Astrocyte of the hippocampus (primary cell): ENCODE results near the gene RCN2.

Experiments
- DNase-seq: peaks from one replicate; pipeline ENCODE4 v3.0.0; 2011; ENCODE audit warnings: low read depth, low spot score

RCN2 gene

DNA sequence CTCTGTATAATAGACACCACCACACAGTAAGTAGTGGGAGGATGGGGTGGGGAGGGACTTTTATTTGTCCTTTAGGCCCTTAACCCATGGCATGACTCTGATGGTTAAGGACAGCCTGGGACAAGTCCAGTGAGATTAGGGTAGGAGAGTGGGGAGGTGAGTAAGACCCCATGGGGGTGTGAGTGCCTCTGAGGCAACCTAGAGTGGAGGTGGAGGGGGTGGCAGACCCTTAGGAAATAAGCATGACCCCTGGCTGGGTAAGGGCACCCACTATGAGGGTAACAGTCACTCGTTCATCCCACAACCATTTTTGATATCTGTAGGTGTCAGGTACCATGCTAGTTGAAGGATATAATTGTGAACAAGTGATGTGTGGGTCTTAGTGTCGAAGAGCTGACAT lies 42.4 kb downstream of the RCN2 start:
- no peak for DNase-seq

DNA sequence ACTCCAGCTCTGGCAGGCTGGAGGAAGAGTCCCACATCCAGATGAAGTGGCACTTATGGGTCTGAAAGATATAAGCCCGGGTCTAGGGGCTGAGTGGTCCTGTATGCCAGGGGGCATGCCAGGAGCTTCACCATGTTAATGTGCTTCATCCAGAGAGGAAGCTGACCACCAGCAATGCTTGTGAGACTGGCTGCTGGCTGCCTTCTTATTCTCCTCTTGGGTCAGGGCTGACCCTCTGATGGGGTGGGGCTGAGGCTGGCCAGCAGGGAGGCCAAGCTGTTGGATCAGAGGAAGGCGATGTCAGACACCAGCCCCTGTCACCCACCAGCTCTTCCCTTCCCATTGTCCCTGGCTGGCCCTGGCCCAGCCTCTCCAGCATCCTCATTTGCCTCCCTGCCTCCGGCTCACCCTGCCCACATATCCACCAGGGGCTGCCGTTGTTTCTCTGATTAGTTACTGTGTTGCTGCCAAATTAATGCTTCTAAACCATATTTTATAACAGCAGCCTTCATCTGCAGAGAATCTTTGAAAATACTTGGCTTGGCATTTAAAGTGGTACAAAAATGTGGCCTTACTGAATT lies 43.0 kb downstream of the RCN2 start:
- no peak for DNase-seq

DNA sequence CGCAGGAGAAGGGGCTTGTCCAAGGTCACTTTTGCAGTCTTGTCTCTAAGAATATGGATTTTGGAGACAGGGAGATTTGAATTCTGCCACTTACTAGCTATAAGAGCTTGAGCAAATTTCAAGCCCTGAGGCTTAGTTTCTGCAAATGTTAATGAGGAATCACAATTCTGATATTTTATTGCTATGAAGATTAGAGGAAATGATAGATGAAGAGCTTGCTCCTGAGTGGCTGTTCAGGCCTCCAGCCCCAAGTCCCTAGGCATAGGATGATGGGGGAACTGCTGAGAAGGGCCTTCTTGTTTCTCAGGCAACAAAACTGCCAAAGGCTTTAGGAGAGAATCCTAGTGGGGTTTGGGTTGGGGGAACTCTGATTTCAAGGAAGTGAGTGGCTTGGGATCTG lies 44.6 kb downstream of the RCN2 start:
- DNase-seq = no peak

DNA sequence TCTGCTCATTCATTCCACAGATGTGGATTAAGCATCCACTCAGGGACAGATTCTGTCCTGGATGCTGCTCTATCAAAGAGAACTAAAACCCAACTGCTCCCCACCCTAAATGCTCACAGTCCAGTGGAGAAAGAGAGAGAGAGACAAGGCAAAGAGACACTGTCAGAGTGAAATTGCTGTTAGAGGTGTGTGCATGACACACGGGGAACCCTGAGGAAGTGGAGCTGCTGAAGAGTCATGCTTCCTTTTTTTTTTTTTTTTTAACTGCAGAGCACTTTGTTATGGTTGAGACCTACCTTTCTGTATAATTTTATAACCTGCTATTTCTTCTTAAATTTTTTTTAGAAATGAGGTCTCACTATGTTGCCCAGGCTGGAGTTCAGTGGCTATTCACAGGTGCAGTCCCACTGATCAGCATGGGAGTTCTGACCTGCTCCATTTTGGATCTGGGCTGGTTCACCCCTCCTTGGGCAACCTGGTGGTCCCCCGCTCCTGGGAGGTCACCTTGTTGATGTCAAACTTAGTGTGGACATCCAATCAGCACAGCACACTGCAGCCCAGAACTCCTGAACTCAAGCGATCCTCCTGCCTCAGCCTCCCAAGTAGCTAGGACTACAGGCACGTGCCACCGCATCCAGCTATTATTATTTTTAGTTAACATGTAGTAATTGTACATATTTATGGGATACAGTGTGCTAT lies 45.2 kb downstream of the RCN2 start:
- DNase-seq = no peak

DNA sequence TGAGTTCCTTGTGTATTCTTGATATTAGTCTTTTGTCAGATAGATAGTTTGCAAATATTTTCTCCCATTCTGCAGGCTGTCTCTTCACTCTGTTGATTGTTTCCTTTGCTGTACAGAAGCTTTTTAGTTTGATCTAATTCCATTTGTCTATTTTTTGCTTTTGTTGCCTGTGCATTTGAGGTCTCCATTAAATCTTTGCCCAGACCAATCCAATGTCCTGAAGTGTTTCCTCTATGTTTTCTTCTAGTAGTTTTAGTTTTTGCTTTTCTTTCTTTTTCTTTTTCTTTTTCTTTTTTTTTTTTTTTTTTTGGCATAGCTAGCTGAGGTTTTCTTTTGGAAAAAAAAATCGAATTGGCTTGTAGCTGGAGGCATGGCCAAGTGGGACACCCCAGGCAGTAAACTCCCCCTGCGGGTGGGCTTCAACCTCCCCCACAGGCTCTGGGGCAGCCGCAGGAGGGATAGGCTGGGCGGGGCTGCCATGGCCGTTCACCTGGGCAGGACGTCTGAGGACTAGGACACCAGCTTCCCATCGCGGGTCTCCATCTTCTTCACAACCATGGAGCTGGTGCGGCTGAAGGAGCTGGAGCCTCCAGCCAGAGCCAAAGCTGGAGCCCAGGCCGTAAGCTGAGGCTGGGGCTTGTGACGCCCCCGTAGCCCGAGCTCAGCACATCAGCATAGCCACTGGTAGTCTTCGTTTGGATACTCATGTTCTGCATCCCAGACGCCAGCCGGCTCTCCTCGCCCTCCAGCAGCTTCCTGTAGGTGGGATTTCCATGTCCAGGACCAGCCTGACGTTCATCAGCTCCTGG lies 47.2 kb downstream of the RCN2 start:
- DNase-seq = no peak

DNA sequence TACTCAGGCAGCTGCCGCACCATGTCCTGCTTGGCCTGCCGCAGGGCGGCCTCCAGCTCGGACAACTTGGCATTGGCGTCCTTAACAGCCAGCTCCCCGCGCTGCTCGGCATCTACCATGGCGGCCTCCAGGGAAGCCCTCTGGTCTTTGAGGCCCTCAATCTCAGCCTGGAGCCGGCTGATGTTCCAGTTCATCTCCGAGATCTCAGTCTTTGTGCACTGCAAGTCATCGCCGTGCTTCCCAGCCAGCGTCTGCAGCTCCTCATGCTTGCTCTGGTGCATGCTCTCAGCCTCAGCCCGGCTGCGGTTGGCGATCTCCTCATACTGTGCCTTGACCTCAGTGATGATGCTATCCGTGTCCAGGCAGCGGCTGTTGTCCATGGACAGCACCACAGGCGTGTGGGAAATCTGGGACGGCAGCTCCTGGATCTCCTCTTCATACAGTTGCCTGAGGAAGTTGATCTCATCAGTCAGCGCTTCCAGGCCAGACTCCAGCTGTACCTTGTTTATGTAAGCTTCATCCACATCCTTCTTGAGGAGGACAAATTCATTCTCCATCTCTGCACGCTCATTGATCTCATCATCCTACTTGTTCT lies 47.9 kb downstream of the RCN2 start:
- no peak for DNase-seq

DNA sequence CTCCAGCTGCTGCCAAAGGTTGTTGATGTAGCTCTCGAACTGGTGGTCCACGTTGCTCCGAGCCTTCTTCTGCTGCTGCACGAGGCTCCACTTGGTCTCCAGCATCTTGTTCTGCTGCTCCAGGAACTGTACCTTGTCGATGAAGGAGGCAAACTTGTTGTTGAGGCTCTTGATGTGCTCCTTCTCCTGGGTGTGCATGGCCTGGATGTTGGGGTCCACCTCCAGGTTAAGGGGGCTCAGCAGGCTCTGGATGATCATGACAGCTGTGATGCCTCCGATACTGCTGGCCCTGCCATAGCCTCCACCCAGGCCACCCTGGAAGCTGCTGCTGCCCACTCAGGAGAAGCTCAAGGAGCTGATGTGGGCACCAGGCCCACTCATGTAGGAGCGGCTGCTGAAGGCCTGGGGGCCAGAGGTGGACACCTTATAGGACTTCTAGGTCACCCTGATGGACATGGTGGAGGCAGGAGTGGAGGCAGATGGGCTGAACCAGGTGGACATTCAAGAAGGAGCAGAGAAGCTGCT lies 48.5 kb downstream of the RCN2 start:
- no peak for DNase-seq

DNA sequence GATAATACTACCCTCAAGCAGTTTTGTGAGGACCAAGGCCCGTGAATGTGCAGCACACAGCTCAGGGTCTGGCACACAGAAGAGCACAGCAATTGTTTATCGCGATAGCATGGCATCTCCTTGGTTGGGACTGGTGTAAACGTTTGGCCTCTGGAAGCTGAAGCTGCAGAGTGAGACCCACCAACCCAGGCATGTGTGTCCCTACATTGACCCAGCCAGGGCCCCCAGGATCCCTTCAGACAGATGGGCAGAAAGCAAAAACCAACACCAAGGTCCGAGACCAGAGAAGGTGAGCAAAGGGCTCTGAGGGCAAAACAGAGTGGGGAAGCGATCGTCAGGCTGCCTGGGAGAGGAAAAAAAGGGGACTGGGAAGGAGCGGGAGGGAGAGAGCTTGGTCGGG lies 50.8 kb downstream of the RCN2 start:
- DNase-seq = no peak

DNA sequence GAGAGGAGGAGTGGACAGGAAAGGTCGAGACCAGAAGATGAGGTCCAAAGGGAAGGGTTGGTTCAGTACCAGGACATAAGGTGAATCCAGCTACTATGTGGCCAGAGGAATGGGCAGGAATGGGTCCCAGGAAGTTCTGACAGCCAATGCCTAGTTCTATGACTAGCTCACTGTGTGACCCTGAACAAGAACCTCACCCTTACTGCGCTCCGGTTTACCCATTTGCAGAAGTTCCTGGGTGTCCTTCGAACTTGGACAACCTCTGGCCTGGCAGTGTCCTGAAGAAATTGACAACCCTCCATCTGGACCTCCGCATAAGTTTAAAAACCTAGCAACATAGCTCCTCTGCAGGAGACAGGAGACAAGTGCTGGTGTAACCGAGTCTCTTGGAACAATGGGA lies 51.2 kb downstream of the RCN2 start:
- DNase-seq = no peak

DNA sequence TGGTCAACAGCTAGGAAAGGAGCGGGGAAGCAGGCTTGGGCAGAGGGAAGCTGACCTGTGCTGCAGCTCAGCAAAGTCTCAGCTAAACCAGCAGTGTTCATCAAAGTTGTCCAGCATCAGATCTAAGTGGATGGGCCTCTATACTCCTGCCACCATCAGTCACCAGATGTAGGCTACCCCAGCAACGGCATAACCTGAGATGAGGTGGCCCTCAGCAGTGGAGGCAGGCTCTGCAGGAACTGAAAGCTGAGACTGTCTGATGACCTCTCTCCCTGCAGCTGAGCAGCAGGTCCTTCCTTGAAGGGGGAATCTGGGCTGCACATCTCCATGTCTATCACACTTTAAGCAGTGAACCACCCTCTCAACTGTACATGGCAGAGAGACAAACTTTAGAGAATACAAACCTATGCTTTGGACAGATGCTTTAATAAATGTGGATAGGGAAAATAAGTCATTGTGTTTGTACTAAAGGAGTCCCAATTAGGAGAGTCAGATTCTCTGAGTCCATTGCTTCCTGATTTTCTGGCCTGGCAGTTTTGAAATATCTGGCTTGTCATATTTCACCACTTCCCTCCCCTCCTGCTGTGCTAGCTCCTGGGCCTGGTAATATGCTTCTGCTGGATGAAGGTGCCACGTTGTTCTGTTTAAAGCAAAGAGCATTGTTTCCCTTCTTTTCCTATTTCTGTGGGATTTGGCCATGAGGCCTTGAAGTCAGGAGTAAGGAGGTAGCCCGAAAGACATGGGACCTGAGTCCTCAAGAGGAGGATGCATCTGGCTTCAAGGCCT lies 52.2 kb downstream of the RCN2 start:
- no peak for DNase-seq

DNA sequence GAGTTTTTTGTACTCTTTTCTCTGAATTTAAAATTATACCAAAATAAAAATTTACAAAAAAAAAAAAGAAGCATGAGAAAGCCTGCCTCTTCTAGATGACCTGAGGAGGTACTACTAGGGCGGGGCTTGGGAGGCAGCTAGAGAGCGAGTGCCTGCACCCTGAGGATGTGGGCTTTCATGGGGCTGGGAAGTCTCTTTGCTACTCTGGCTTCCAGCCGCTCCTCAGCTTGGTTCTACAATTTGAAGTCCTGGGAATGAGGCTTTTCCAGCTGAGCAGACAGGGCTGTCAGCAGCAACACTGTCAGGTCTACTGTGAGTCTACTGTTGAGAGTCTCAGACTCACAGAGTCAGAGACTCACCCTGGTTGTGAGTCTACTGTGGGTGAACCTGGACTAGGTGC lies 55.2 kb downstream of the RCN2 start:
- DNase-seq = no peak

DNA sequence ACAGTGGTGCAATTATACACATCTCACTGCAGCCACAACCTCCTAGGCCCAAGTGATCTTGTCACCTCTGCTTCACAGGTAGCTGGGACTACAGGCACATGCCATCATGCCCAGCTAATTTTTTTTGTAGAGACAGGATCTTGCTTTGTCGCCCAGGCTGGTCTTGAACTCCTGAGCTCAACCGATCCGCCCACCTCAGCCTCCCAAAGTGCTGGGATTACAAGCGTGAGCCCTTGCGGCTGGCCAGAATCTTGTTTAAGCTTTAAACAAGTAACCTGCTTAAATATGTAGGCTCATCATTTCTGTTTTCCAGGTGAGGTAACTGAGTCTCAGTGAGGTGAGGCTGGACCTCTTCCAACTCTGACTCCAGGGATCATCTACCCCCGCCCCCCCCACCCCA lies 55.7 kb downstream of the RCN2 start:
- DNase-seq = no peak

DNA sequence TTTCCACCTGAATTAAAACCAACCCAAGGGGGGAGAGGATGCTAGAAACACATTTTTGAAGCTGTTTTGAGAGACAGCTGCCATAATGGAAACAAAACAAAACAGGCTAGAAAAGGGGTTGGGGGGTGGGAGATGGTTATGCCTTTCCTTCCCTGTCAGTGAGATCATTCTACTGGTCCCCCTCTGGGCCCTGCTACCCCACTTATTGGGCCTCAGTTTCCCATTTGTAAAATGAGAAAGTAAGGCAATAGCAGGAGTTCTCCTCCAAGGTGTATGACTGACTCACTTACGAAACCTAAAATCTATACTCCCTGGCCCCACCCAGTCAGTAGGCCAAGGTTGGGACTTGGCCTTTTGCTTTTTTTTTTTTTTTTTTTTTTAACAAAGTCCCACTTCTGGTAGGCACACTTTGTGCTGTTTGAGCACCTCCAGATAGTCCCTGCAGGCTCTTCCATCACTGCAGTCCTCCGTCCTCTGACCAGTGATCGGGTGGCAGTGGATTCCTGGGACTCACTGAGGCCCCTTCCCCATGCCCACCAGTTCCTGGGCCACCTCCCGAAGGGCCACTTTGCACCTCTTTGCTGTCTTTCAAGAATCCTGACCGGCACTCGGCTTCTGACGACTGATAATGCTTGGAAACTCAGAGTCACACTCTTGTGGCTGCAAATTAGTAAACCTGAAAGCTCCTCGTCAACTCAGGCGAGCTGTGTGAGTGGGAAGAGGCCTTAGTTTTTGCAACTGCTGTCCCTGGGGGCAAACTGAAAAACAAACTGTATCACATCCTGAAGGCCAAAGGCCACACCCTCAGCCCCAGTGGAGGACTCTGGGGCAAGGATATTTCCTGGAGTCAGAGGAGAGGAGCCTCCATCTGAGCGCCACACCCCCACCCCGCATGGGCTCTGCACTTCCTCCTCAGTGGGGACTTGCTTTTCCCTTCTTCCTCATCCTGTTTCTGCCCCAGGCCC lies 56.6 kb downstream of the RCN2 start:
- DNase-seq = no peak

DNA sequence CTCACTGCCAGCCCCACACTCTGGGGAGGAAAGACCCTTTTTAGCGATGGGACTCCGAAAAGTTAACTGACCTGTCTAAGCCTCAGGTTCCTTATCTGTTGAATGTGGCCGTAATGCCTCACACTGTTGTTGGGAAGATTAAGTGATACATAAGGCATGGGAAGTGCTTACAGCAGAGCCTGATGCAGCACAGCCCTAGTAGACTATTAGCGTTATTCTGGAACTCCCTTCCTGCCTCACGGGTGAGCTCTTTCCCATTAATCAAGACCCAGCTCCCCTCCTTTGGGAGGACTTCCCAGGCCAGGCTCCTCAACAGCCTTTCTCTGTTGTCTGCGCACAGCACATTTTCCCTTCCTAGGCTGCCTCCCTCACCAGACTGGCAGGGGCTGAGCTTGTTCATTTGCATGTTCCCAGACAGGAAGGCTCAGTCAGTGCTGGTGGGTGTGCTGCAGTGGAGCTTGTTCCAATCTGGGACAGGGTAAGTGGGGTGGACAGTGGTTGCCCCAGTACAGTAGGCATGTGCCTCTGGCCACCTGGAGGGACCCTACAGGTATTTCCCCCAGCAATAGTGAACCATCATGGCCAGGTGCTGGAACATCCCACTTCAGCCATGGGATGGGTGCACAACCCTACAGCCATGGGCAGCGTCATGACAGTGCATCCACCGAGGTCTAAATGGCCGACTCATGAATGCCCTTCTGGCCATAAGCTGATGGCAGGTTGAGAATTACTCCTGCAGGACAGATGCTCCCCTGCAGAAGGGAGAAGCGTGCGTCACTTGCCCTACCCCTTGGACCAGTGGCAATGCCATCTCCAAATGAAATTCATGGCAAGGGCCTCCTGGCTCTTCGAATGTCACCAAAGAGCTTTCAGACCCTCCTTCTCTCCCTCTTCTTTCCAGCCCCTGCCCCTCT lies 57.6 kb downstream of the RCN2 start:
- no peak for DNase-seq

DNA sequence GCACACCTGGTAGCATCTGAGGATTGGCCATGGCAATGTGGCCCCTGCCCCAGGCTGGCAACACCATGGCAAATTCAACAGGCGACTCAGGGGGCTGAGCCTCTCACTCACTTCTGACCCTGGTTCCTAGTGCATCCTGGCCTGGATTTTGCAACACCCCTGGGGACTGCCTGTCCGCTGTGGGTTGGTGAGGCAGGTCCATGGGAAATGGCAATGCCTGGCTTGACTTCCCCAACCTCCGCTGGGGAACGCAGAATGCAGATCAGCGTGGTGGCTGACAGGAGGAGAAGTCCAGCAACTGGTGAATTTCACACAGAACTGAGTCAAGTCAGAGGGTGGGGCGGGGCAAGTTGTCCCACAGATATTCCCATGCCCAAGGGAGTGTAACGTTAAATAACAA lies 59.5 kb downstream of the RCN2 start:
- DNase-seq = no peak

DNA sequence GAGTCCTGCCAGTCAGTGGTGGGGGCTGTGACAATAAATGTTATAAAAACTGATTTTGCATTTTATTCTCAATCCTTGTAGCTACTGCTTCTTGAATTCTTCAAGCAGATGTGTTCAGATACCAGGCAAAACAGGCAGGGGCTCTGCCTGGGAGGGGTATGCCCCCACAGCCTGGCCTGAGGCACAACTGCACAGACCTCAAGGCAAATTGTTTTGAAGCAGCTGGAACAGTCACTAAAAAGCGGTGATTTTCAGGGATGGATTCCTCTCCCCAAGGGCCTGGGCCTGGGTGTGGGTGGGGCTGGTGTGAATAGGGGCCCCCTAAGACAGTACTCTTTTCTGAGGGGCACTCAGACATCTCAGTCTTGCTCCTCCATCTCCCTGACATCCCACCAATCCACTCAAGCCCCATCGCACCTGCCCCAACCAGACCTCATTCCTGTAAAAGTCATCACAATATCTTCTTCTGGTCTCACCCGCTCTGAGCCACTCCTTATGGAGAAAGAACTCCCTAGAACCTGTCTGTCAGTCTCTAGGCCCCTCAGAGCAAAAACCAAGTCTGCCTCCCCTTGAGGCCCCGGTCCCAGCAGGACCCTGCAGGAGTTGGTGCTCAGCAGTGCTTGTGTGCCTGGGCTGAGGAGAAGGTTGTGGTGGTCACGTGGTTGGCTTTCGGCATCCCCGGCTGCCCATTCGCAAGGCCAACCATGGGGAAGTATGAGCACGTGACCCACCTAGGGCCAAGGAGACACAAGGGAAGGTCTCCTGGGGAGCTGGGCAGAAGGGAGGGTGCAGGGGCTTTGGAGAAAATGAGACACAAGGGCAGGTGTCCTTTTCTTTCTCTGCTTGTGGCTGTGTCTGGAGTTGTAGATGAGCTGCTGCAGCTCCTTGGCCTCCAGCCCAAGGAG lies 60.4 kb downstream of the RCN2 start:
- no peak for DNase-seq

DNA sequence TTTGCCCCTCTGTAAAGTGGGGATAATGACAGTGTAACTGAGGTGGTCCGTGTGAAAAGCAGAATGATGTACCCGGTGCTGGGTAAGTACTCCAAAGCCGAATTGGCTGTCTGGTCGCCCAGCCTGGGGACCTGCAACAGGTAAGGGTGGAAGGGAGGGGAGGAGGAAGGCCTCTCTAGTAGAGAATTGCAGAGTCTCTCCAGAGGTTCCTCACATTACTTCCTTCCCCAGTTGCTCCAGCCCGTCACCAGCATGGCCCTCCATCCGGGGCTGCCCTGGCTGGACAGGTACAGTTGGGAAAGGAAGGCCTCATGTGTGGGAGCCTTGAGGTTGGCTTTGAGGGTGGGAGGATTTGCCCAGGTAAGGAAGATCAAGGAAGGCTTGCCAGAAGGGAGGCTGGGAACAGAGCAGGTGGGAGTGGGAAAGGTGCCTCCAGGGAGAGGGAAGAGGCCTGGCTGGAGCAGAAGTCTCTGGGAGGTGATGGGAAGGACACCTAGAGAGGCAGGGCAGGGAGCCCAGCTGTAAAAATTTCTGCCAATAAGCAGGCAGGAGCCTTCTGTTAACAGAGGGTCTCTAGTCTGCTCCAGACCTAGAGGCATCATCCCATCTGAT lies 61.7 kb downstream of the RCN2 start:
- DNase-seq = no peak

DNA sequence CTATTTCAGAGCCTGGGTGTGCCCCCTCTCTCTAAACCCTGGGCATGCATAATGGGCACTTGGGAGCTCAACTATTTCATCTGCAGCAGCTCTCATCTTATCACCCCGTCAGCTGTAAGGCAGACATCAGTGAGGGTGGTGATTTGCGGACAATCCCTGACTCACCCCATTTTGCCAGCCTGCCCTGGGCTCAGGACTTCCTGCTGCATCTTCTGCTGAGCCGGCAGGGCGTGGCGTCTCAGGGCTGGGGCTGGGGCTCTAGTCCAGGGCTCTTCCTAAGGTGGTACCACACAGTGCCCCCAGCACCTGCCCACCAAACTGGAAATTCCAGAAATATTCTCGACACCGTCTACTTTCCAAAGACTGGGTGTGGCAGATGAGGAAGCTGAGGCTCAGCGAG lies 62.5 kb downstream of the RCN2 start:
- DNase-seq = no peak
